ENCODE measurements around the gene CHCHD5. TPM values are rescaled to one million over a fixed set of nuclear protein-coding genes. Genes with fewer than 3 reads are reported as not detected.
"Not testable (repeated sequence)": the region's sequence is repeated elsewhere in the genome, so short reads cannot be mapped to it uniquely, and the experiment has no call there.

The CHCHD5 gene
- polyA plus RNA-seq, 3 donors: 21.7 to 24.5 (median 22.0) TPM

DNA sequence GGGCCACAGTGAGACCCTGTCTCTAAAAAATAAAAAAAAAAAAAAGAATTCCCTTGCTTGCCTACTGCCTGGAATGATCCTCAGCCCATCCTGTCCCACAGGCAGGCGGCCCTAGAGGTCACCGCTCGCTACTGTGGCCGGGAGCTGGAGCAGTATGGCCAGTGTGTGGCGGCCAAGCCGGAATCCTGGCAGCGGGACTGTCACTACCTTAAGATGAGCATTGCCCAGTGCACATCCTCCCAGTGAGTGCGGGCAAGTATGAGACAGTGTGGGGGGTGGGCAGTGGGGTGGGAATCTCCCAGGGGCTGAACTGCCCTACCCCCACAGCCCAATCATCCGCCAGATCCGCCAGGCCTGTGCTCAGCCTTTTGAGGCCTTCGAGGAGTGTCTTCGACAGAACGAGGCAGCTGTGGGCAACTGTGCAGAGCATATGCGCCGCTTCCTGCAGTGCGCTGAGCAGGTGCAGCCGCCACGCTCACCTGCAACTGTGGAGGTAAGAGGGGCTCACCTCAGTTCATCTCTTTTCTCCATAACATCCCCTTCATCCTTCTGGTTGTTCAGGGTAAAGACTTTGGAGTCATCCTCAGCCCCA lies 1.6 kb downstream of the CHCHD5 start:
- DNase-seq (ENCODE audit: low read depth in 3 of 3, low spot score in 2 of 3): no peak

- DNase-seq (ENCODE audit: low read depth in 3 of 3, low spot score in 2 of 3): no peak
Measured at GRCh38 chr2:112588611-112589045, 4.2 kb downstream of the CHCHD5 start.

GRCh38 chr2:112591413-112591812 lies 7.0 kb downstream of the CHCHD5 start:
- no peak for DNase-seq (ENCODE audit: low read depth in 3 of 3, low spot score in 2 of 3)

GRCh38 chr2:112593736-112594135 lies 9.3 kb downstream of the CHCHD5 start:
- no peak for DNase-seq (ENCODE audit: low read depth in 3 of 3, low spot score in 2 of 3)

DNA sequence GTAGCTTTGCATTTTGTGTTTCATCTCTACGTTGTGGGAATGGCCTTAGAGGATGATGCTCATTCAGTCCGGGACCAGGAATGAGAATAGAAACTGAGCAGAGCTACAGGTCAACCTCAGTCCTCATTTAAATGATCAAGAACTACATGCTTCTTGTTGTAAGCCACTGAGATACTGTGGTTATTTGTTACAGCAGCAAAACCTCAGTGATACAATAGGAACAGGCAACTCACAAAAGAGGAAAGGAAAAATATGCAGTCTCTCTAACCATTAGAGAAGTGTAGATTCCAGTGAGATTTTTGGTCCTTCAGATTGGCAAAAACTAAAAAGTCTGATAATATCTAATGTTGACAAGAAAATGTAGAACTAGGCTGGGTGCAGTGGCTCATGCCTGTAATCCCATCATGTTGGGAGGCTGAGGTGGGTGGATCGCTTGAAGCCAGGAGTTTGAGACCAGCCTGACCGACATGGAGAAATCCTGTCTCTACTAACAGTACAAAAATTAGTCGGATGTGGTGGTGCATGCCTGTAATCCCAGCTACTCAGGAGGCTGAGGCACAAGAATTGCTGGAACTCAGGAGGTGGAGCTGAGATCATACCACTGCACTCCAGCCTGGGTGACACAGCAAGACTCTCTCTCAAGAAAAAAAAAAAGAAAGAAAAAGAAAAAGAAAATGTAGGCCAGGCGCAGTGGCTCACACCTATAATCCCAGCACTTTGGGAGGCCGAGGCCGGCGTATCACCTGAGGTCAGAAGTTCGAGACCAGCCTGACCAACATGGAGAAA lies 13.3 kb downstream of the CHCHD5 start:
- no peak for DNase-seq (ENCODE audit: low read depth in 3 of 3, low spot score in 2 of 3)

DNA sequence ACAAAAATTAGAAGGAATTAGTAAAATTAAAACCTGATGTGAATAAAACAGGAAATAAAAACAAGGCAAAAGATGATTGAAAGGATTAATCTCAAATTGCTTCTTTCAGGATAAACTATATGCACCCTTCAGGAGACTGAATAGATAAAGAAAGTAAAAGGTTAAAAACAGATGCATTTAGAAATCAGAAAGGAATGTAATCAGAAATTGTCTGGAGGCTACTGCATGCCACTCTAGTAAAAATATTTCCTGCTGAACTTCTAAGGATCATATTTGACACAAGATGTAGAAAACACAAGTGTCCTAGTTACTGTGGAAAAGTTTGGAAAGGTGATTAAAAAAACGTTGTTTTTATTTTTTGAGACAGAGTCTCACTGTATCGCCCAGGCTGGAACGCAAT lies 16.2 kb downstream of the CHCHD5 start:
- no peak for DNase-seq (ENCODE audit: low read depth in 3 of 3, low spot score in 2 of 3)

DNA sequence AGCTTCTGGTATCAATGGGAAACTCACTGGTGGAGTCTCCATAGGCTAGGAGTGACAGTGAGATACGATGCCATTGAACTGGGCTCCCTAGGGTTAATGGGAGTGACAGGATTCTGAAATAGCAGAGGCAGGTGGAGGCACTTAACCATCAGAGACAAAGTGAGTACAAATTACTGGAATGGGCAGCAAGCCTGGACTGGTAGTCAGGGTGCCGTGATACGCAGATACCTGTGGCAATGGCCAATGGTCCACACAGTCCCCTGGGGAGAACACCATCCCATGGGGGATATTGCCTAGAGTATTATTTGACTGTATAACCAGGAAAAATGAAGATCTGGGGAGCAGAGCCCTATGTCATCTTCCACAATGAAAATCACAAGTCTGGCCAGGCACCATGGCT lies 17.3 kb downstream of the CHCHD5 start:
- DNase-seq (ENCODE audit: low read depth in 3 of 3, low spot score in 2 of 3): no peak

DNA sequence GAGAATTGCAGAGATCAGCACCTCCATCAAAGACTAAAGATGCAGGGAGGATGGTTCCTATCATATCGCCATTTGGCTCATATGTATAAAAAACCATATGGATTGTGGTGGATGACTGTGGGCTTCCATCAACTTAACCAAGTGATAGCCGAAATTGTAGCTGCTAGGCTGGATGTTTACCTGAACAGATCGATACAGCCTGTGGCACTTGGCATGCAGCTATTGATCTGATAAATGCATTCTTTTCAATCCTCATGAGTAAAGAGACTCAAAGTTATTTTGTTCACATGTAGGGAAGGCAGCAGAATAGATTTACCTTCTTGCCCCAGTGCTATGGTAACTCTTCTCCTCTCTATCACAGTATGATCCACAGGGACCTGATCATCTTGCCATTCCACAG lies 18.5 kb downstream of the CHCHD5 start:
- no peak for DNase-seq (ENCODE audit: low read depth in 3 of 3, low spot score in 2 of 3)

- no peak for DNase-seq (ENCODE audit: low read depth in 3 of 3, low spot score in 2 of 3)
Measured at GRCh38 chr2:112603731-112604130, 19.3 kb downstream of the CHCHD5 start.

- DNase-seq (ENCODE audit: low read depth in 3 of 3, low spot score in 2 of 3): no peak
Measured at GRCh38 chr2:112604952-112605351, 20.5 kb downstream of the CHCHD5 start.

- DNase-seq (ENCODE audit: low read depth in 3 of 3, low spot score in 2 of 3): no peak
Measured at GRCh38 chr2:112605926-112606325, 21.5 kb downstream of the CHCHD5 start.

GRCh38 chr2:112606547-112606946 lies 22.1 kb downstream of the CHCHD5 start:
- no peak for DNase-seq (ENCODE audit: low read depth in 3 of 3, low spot score in 2 of 3)

GRCh38 chr2:112607680-112608438 lies 23.4 kb downstream of the CHCHD5 start:
- DNase-seq (ENCODE audit: low read depth in 3 of 3, low spot score in 2 of 3): no peak

GRCh38 chr2:112609320-112609719 lies 24.9 kb downstream of the CHCHD5 start:
- not testable (repeated sequence) for DNase-seq (ENCODE audit: low read depth in 3 of 3, low spot score in 2 of 3)

DNA sequence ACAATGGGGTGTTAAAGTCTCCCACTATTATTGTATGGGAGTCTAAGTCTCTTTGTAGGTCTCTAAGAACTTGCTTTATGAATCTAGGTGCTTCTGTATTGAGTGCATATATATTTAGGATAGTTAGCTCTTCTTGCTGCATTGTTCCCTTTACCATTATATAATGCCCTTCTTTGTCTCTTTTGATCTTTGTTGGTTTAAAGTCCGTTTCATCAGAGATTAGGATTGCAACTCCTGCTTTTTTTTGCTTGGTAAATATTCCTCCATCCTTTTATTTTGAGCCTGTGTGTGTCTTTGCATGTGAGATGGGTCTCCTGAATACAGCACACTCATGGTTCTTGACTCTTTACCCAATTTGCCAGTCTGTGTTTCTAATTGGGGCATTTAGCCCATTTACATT lies 27.9 kb downstream of the CHCHD5 start:
- DNase-seq (ENCODE audit: low read depth in 3 of 3, low spot score in 2 of 3): not testable (repeated sequence)

DNA sequence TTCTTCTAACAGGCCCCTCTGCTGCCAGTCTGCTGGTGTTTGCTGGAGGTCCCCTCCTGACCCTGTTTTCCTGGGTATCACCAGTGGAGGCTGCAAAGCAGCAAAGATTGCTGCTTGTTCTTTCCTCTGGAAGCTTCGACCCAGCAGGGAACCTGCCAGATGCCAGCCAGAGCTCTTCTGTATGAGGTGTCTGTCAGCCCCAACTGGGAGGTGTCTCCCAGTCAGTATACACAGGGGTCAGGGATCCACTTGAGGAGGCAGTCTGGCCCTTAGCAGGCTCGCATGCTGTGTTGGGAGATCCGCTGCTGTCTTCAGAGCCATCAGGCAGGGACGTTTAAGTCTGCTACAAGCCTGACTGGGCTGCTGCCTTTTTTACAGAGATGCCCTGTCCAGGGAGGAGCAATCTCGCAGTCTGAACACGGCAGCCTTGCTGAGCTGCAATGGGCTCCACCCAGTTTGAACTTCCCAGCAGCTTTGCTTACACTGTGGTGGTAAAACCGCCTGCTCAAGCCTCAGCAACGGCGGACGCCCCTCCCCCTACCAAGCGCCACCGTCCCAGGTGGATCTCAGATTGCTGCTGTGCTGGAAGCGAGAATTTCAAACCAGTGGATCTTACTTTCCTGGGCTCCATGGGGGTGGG lies 29.9 kb downstream of the CHCHD5 start:
- no peak for DNase-seq (ENCODE audit: low read depth in 3 of 3, low spot score in 2 of 3)

- no peak for DNase-seq (ENCODE audit: low read depth in 3 of 3, low spot score in 2 of 3)
Measured at GRCh38 chr2:112615051-112615450, 30.6 kb downstream of the CHCHD5 start.

DNA sequence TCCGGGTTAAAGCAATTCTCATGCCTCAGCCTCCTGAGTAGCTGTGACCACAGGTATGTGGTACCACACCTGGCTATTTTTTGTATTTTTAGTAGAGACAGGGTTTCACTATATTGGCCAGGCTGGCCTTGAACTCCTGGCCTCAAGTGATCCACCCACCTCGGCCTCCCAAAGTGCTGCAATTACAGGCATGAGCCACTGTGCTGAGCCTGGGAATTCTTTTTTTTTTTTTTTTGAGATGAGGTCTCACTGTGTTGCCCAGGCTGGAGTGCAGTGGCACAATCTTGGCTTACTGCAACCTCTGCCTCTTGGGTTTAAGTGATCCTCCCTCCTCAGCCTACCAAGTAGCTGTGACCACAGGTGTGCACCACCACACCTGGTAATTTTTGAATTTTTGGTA lies 31.4 kb downstream of the CHCHD5 start:
- DNase-seq (ENCODE audit: low read depth in 3 of 3, low spot score in 2 of 3): not testable (repeated sequence)

- DNase-seq (ENCODE audit: low read depth in 3 of 3, low spot score in 2 of 3): no peak
Measured at GRCh38 chr2:112618383-112618782, 34.0 kb downstream of the CHCHD5 start.

- DNase-seq (ENCODE audit: low read depth in 3 of 3, low spot score in 2 of 3): no peak
Measured at GRCh38 chr2:112621790-112622527, 37.5 kb downstream of the CHCHD5 start.

DNA sequence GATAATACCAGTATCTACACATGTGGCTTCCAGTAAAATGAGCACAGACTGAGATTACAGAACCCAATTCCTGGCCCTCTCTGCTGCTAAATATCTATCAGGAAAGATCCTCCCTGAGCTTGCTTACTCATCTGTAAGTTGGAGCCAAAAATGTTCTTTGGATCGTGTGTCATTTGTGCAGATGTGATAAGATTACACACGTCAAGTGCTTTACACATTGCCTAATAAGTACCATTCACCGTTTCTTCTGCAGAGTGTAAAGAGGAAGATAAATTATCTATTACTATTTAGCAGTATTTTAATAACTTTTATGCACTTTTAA lies 38.1 kb downstream of the CHCHD5 start:
- DNase-seq (ENCODE audit: low read depth in 3 of 3, low spot score in 2 of 3): no peak
